Esophagus muscularis mucosa (tissue), 4 donors: ENCODE results near the gene AKR1C2. TPM values are rescaled to one million over a fixed set of nuclear protein-coding genes. Genes with fewer than 3 reads are reported as not detected.
"Not testable (repeated sequence)": the region's sequence is repeated elsewhere in the genome, so short reads cannot be mapped to it uniquely, and the experiment has no call there.

Experiments used
- DNase-seq: peaks from one replicate; pipeline ENCODE4 v3.0.0-alpha.2; 2017; ENCODE audit errors: extremely low spot score
- H3K27ac ChIP-seq, 4 donors: fragments of 200-600 bp; sonication (generic); replicated peaks in 1 of 4; 1 replicate in 3 of 4; 2 replicates in 1 of 4; pipeline ENCODE4 v1.5.1; 2016 to 2019; ENCODE audit warnings: mild to moderate bottlenecking in 1 of 4
- H3K27me3 ChIP-seq, 4 donors: fragments of 200-600 bp; sonication (generic); one replicate each; pipeline versions ENCODE4 v1.5.1 to v1.6.0; 2016 to 2019
- H3K36me3 ChIP-seq, 4 donors: fragments of 200-600 bp; sonication (generic); one replicate each; pipeline ENCODE4 v1.5.1; 2016 to 2019
- H3K4me1 ChIP-seq, 4 donors: fragments of 200-600 bp; sonication (generic); one replicate each; pipeline ENCODE4 v1.5.1; 2016 to 2019
- H3K4me3 ChIP-seq, 4 donors: fragments of 200-600 bp; sonication (generic); 1 replicate in 2 of 4; 2 replicates in 2 of 4; pipeline ENCODE4 v1.5.1; 2016 to 2019; ENCODE audit warnings: mild to moderate bottlenecking in 4 of 4, moderate library complexity in 1 of 4
- H3K9me3 ChIP-seq, 4 donors: fragments of 200-600 bp; sonication (generic); 1 replicate in 3 of 4; 2 replicates in 1 of 4; pipeline ENCODE4 v1.5.1; 2016 to 2019
- CTCF ChIP-seq, 3 experiments: fragments of 200-600 bp in 2 of 3; fragments of 450-650 bp in 1 of 3; sonication (generic) in 2 of 3; IDR thresholded peaks; one replicate each; pipeline ENCODE4 v1.5.1; 2017 to 2019; ENCODE audit warnings: antibody characterized with exemption in 3 of 3, mild to moderate bottlenecking in 2 of 3, moderate library complexity in 1 of 3
- EP300 ChIP-seq: sonication (generic); formaldehyde crosslinking; IDR thresholded peaks from one replicate; pipeline ENCODE4 v1.6.1; 2017; ENCODE audit warnings: antibody characterized with exemption
- POLR2A ChIP-seq: fragments of 450-650 bp; IDR thresholded peaks from one replicate; pipeline ENCODE4 v1.6.1; 2017; ENCODE audit warnings: antibody characterized with exemption, moderate library complexity, mild to moderate bottlenecking, low read depth
- POLR2AphosphoS5 ChIP-seq, 2 donors: sonication (generic); formaldehyde crosslinking; IDR thresholded peaks; one replicate each; pipeline ENCODE4 v1.6.1; 2017; ENCODE audit warnings: antibody characterized with exemption in 2 of 2
- WGBS: methylation state at CpG from one replicate; pipeline ENCODE4 v1.1.5; 2018; 5-methylcytosine and 5-hydroxymethylcytosine counted together
- intact Hi-C: fragments of 100-400 bp; cut with DNase I; formaldehyde crosslinking; loops from one replicate; pipeline ENCODE4 v1.15.1; 2023
- total RNA-seq, 4 donors: library from RNA; depleted of rRNA; stranded (reverse); fragments of >200 nt; gene quantifications; one replicate each; pipeline versions ENCODE4 v1.1.0 to v1.2.1, GENCODE V29; 2016

AKR1C2 gene
- total RNA-seq, 4 donors from 2014 or later = 7.9 to 12.7 (median 9.6) TPM

- H3K4me3 ChIP-seq = no peak overlapping the region
- H3K9me3 ChIP-seq = no peaks in the 10 kb centered on the region
- 44% methylated on average over 1 of the region's 1 CpG for WGBS
- no peak for DNase-seq
- no peaks in the 10 kb centered on the region for H3K27me3 ChIP-seq
- intact Hi-C loops = loop anchor here (5.0 kb wide), 1 partner anchor 82 kb away; no protein-coding TSS in a partner anchor
- no peaks in the 10 kb centered on the region for H3K36me3 ChIP-seq
- peaks cover 8 to 22% (median 18%) of the 10 kb centered on the region in 4 donors for H3K4me1 ChIP-seq
- no peak overlapping the region for H3K27ac ChIP-seq
- no peak for TF ChIP-seq CTCF (IDR thresholded peaks at IDR 0.05)
- no peak for TF ChIP-seq POLR2A
- TF ChIP-seq POLR2AphosphoS5 (IDR thresholded peaks at IDR 0.05) = no peak
- TF ChIP-seq EP300 = no peak
Measured at GRCh38 chr10:5014936-5015335, 11.3 kb upstream of the AKR1C2 start.

DNA sequence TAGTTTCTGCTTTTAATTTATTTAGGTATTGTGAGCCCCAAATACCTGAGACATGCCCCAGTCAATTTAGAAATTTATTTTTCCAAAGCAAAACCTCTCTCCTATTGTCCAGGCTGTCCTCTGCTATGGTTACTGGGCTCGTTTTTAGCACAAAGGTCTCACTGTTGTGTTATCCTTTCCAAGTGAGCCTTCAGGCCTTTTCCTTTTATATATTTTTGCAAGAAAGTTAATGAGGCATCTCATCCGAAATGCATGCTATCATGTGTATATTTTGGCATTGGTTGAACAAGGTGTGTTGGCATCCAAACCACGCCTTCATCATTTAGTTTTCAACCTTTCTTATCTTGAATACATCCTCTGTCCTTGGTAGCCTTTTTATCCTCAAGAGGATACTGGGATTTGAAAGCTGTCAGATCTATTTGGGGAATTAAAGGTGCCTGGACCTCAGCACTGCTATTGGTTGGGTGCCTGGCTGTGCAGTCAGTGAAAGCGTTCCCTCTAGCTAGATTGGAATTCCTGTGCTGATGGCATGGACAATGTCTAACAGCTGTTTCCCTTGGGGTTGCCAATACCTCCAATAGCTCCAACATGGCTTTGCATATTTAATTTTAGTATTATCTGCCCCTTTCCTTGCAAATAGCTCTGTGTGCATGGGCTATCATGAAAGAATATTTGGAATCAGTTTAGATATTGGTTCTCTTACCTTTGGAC is 10.7 kb upstream of the AKR1C2 start:
- intact Hi-C loops = not testable (repeated sequence)

GRCh38 chr10:5013385-5013784 is 9.7 kb upstream of the AKR1C2 start:
- TF ChIP-seq POLR2A (no peak), EP300 (no peak), POLR2AphosphoS5 (IDR thresholded peaks at IDR 0.05) (no peak), CTCF (IDR thresholded peaks at IDR 0.05) (no peak)
- 91% methylated on average over 1 of the region's 1 CpG for WGBS
- no peaks in the 10 kb centered on the region for H3K36me3 ChIP-seq
- no peak overlapping the region for H3K27ac ChIP-seq
- peaks cover 0 to 7% (median 3%) of the 10 kb centered on the region in 4 donors for H3K4me1 ChIP-seq
- DNase-seq = no peak
- no peaks in the 10 kb centered on the region for H3K9me3 ChIP-seq
- H3K27me3 ChIP-seq = no peaks in the 10 kb centered on the region
- intact Hi-C loops = no loop called here
- no peak overlapping the region for H3K4me3 ChIP-seq

More for the DNA sequence above, 10.7 kb upstream of the AKR1C2 start:
- not testable (repeated sequence) for H3K4me3 ChIP-seq, H3K27ac ChIP-seq, H3K36me3 ChIP-seq, H3K27me3 ChIP-seq, H3K9me3 ChIP-seq, DNase-seq
- 80% methylated on average over 4 of the region's 4 CpGs for WGBS
- peaks cover 3 to 16% (median 12%) of the 10 kb centered on the region in 4 donors for H3K4me1 ChIP-seq

GRCh38 chr10:5012595-5012994 is 8.9 kb upstream of the AKR1C2 start:
- Histone ChIP-seq H3K9me3 (no peaks in the 10 kb centered on the region), H3K27me3 (no peaks in the 10 kb centered on the region), H3K4me1 (peaks cover 0 to 2% (median 0%) of the 10 kb centered on the region in 4 donors), H3K27ac (no peak overlapping the region), H3K4me3 (no peak overlapping the region), H3K36me3 (no peaks in the 10 kb centered on the region)
- no peak for DNase-seq
- WGBS = 81% methylated on average over 2 of the region's 2 CpGs
- intact Hi-C loops = no loop called here
- TF ChIP-seq EP300 (no peak), POLR2A (no peak), POLR2AphosphoS5 (IDR thresholded peaks at IDR 0.05) (no peak), CTCF (IDR thresholded peaks at IDR 0.05) (no peak)

- H3K36me3 ChIP-seq, H3K4me3 ChIP-seq, intact Hi-C loops, H3K4me1 ChIP-seq, H3K27me3 ChIP-seq, DNase-seq, H3K9me3 ChIP-seq, H3K27ac ChIP-seq: not testable (repeated sequence)
- WGBS = 92% methylated on average over 2 of the region's 2 CpGs
Measured at GRCh38 chr10:5011392-5011791, 7.7 kb upstream of the AKR1C2 start.

- intact Hi-C loops, H3K27ac ChIP-seq, H3K27me3 ChIP-seq, H3K4me3 ChIP-seq, DNase-seq, H3K9me3 ChIP-seq, H3K36me3 ChIP-seq, H3K4me1 ChIP-seq: not testable (repeated sequence)
- WGBS = 84% methylated on average over 4 of the region's 7 CpGs
Measured at GRCh38 chr10:5010043-5010442, 6.4 kb upstream of the AKR1C2 start.

- H3K9me3 ChIP-seq, H3K4me3 ChIP-seq, H3K27ac ChIP-seq, intact Hi-C loops, DNase-seq, H3K27me3 ChIP-seq, H3K4me1 ChIP-seq, H3K36me3 ChIP-seq: not testable (repeated sequence)
- 59% methylated on average over 4 of the region's 4 CpGs for WGBS
Measured at GRCh38 chr10:5008857-5009548, 5.3 kb upstream of the AKR1C2 start.

DNA sequence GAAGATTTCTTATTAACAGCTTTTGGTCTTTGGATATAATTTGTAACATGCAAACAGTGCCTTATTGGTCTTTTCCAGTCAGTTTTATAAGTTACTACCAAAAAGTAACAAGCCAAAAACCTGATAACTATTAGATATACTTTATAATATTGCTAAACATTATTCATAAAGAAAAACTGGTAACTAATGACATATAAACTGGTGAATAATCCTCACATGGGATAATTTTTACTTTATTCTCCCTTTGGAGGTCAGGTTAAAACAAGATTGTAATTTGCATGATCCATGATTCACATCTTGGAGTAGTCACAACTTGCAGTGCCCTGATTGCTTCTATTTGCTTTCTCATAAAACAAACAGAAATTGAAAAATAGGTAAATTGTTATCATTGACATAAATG is 844 bp upstream of the AKR1C2 start:
- H3K36me3 ChIP-seq, intact Hi-C loops, H3K27ac ChIP-seq, H3K4me1 ChIP-seq, H3K4me3 ChIP-seq, DNase-seq, H3K9me3 ChIP-seq, H3K27me3 ChIP-seq: not testable (repeated sequence)

GRCh38 chr10:5004030-5004385 is 351 bp upstream of the AKR1C2 start:
- H3K27me3 ChIP-seq, H3K4me1 ChIP-seq, H3K36me3 ChIP-seq, H3K27ac ChIP-seq, H3K9me3 ChIP-seq, intact Hi-C loops, H3K4me3 ChIP-seq, DNase-seq: not testable (repeated sequence)
- 4% methylated on average over 1 of the region's 1 CpG for WGBS
